Mesenchymal stem cell (in vitro differentiated cells and primary cell): ENCODE data around the gene IFRD1. TPM values are rescaled to one million over a fixed set of nuclear protein-coding genes. Genes with fewer than 3 reads are reported as not detected.

Experiments used
- DNase-seq: peaks from one replicate; pipeline ENCODE4 v3.0.0-alpha.2; 2013
- H2AFZ ChIP-seq: one replicate; pipeline ENCODE4 v1.6.1; 2013; ENCODE audit warnings: low read depth, mild to moderate bottlenecking, control low read depth, inconsistent platforms, low read length, moderate library complexity
- H2AK5ac ChIP-seq: 2 replicates; pipeline ENCODE4 v1.6.1; 2013; ENCODE audit warnings: low read length, moderate library complexity, mild to moderate bottlenecking, inconsistent platforms; ENCODE audit not compliant: severe bottlenecking
- H2BK120ac ChIP-seq: one replicate; pipeline ENCODE4 v1.6.1; 2013; ENCODE audit warnings: low read depth, mild to moderate bottlenecking, inconsistent platforms, low read length, moderate library complexity
- H2BK12ac ChIP-seq, 2 experiments: one replicate each; pipeline ENCODE4 v1.6.1; 2013; ENCODE audit warnings: inconsistent platforms in 2 of 2, low read length in 2 of 2, mild to moderate bottlenecking in 2 of 2, moderate library complexity in 2 of 2, control low read depth in 1 of 2
- H2BK15ac ChIP-seq: one replicate; pipeline ENCODE4 v1.6.1; 2013; ENCODE audit warnings: mild to moderate bottlenecking, low read depth, inconsistent platforms; ENCODE audit not compliant: poor library complexity, severe bottlenecking
- H2BK5ac ChIP-seq: 2 replicates; pipeline ENCODE4 v1.6.1; 2013; ENCODE audit warnings: low read depth, mild to moderate bottlenecking, low read length, control low read depth, inconsistent platforms; ENCODE audit not compliant: poor library complexity, severe bottlenecking
- H3K14ac ChIP-seq, 2 experiments: one replicate each; pipeline ENCODE4 v1.6.1; 2013; ENCODE audit warnings: inconsistent platforms in 2 of 2, low read length in 2 of 2, control low read depth in 1 of 2, mild to moderate bottlenecking in 1 of 2, moderate library complexity in 1 of 2
- H3K18ac ChIP-seq, 2 experiments: one replicate each; pipeline ENCODE4 v1.6.1; 2013; ENCODE audit warnings: inconsistent platforms in 2 of 2, low read length in 2 of 2, control low read depth in 1 of 2, low read depth in 1 of 2, mild to moderate bottlenecking in 1 of 2
- H3K23ac ChIP-seq, 2 experiments: one replicate each; pipeline ENCODE4 v1.6.1; 2013; ENCODE audit warnings: inconsistent platforms in 2 of 2, low read length in 2 of 2, mild to moderate bottlenecking in 2 of 2, moderate library complexity in 2 of 2, control low read depth in 1 of 2
- H3K27ac ChIP-seq: 2 replicates; pipeline ENCODE4 v1.5.1; 2013; ENCODE audit warnings: mild to moderate bottlenecking, moderate library complexity, low read length, control low read depth, inconsistent platforms; ENCODE audit not compliant: poor library complexity, severe bottlenecking
- H3K27me3 ChIP-seq, 2 experiments: 2 replicates each; pipeline versions ENCODE4 v1.6.1 to v1.7.0; 2013; ENCODE audit warnings: low read length in 2 of 2, mild to moderate bottlenecking in 2 of 2, moderate library complexity in 2 of 2, control low read depth in 1 of 2, inconsistent platforms in 1 of 2; ENCODE audit not compliant: control insufficient read depth in 1 of 2, insufficient read depth in 1 of 2
- H3K36me3 ChIP-seq, 2 experiments: 2 replicates each; pipeline versions ENCODE4 v1.6.1 to v1.7.0; 2013; ENCODE audit warnings: low read length in 2 of 2, control low read depth in 1 of 2, inconsistent platforms in 1 of 2, low read depth in 1 of 2, mild to moderate bottlenecking in 1 of 2; ENCODE audit not compliant: insufficient read depth in 2 of 2, control insufficient read depth in 1 of 2
- H3K4ac ChIP-seq, 2 experiments: one replicate each; pipeline ENCODE4 v1.6.1; 2013; ENCODE audit warnings: inconsistent platforms in 2 of 2, low read length in 2 of 2, mild to moderate bottlenecking in 2 of 2, moderate library complexity in 2 of 2, control low read depth in 1 of 2, low read depth in 1 of 2
- H3K4me1 ChIP-seq: 2 replicates; pipeline ENCODE4 v1.6.1; 2013; ENCODE audit warnings: low read depth, low read length, control low read depth; ENCODE audit not compliant: control insufficient read depth, insufficient read depth
- H3K4me2 ChIP-seq: 2 replicates; pipeline ENCODE4 v1.6.1; 2013; ENCODE audit warnings: low read length, mild to moderate bottlenecking, inconsistent platforms; ENCODE audit not compliant: poor library complexity, severe bottlenecking
- H3K4me3 ChIP-seq, 2 experiments: 2 replicates each; pipeline versions ENCODE4 v1.5.1 to v1.7.0; 2013; ENCODE audit warnings: low read length in 2 of 2, mild to moderate bottlenecking in 2 of 2, control low read depth in 1 of 2, low read depth in 1 of 2; ENCODE audit not compliant: insufficient read depth in 1 of 2
- H3K79me1 ChIP-seq: replicated peaks from 2 replicates; pipeline ENCODE4 v1.6.1; 2013; ENCODE audit warnings: mild to moderate bottlenecking, control low read depth, low read length, inconsistent platforms; ENCODE audit not compliant: poor library complexity, severe bottlenecking
- H3K9ac ChIP-seq: 2 replicates; pipeline ENCODE4 v1.7.0; 2013; ENCODE audit warnings: mild to moderate bottlenecking, low read length, moderate library complexity
- H3K9me3 ChIP-seq: 2 replicates; pipeline ENCODE4 v1.7.0; 2013; ENCODE audit warnings: mild to moderate bottlenecking, low read length; ENCODE audit not compliant: control insufficient read depth
- H4K8ac ChIP-seq: one replicate; pipeline ENCODE4 v1.6.1; 2013; ENCODE audit warnings: inconsistent platforms, mild to moderate bottlenecking, low read length, moderate library complexity
- H4K91ac ChIP-seq: one replicate; pipeline ENCODE4 v1.6.1; 2013; ENCODE audit warnings: mild to moderate bottlenecking, low read length, inconsistent platforms
- WGBS: methylation state at CpG from one replicate; pipeline ENCODE4 v1.1.7; 2013; ENCODE audit warnings: mixed read lengths; 5-methylcytosine and 5-hydroxymethylcytosine counted together
- small RNA-seq: library from polyadenylated mRNA; stranded (forward); fragments of <200 nt; extraction: miRNeasy Mini kit (QIAGEN cat#:217004); gene quantifications from one replicate; pipeline ENCODE3, GENCODE V24; 2013; ENCODE audit warnings: low read depth

IFRD1 gene

GRCh38 chr7:112520787-112521186 is 70.5 kb downstream of the IFRD1 start:
- Histone ChIP-seq H3K27ac (no peak overlapping the region), H2AK5ac (no peak overlapping the region), H2BK120ac (no peak overlapping the region), H3K4ac (no peak overlapping the region), H3K9me3 (no peaks in the 10 kb centered on the region), H3K14ac (no peak overlapping the region), H3K27me3 (peaks cover 16 to 26% of the 10 kb centered on the region in 2 experiments), H2BK15ac (no peak overlapping the region), H3K4me3 (no peak overlapping the region), H2BK5ac (no peak overlapping the region), H3K4me1 (no peaks in the 10 kb centered on the region), H3K79me1 (no peaks in the 10 kb centered on the region), H3K18ac (no peak overlapping the region), H2BK12ac (no peak overlapping the region), H4K8ac (no peak overlapping the region), H3K23ac (no peak overlapping the region), H2AFZ (no peak overlapping the region), H3K36me3 (no peaks in the 10 kb centered on the region), H3K4me2 (no peak overlapping the region), H3K9ac (no peak overlapping the region), H4K91ac (no peak overlapping the region)
- 74% methylated on average over 5 of the region's 6 CpGs for WGBS
- no peak for DNase-seq

DNA sequence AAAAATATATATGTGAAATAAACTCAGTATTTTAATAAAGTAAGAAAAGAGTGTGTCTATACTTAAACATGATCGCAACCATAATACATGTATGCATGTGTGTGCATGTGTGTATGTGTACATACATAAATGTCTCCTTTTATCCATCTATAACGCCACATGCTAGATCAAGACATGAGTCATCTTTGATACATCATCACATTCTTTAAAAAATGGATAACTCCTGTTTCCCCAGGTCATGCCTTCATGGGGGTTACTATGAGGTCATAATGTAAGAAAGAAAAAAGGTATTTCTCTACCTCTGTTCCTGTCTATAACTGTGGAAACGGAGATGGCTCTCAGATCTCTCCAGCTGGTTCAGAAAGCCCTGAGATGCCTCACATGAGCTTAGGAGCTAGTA is 71.7 kb downstream of the IFRD1 start:
- no peaks in the 10 kb centered on the region for H3K9me3 ChIP-seq

GRCh38 chr7:112523871-112524270 is 73.6 kb downstream of the IFRD1 start:
- no peak overlapping the region for H3K23ac ChIP-seq
- no peak overlapping the region for H3K4me2 ChIP-seq
- H2AK5ac ChIP-seq = no peak overlapping the region
- H4K8ac ChIP-seq = no peak overlapping the region
- H3K27me3 ChIP-seq = peaks cover 5 to 16% of the 10 kb centered on the region in 2 experiments
- H4K91ac ChIP-seq = no peak overlapping the region
- no peak overlapping the region for H2BK12ac ChIP-seq
- no peak overlapping the region for H3K18ac ChIP-seq
- H3K27ac ChIP-seq = no peak overlapping the region
- no peaks in the 10 kb centered on the region for H3K9me3 ChIP-seq
- no peak overlapping the region for H3K9ac ChIP-seq
- no peak overlapping the region for H2BK5ac ChIP-seq
- 92% methylated on average over 2 of the region's 2 CpGs for WGBS
- no peak overlapping the region for H3K4ac ChIP-seq
- no peak overlapping the region for H3K14ac ChIP-seq
- no peak overlapping the region for H2BK15ac ChIP-seq
- H3K4me1 ChIP-seq = no peaks in the 10 kb centered on the region
- no peak overlapping the region for H2AFZ ChIP-seq
- no peak overlapping the region for H3K4me3 ChIP-seq
- H3K79me1 ChIP-seq = no peaks in the 10 kb centered on the region
- DNase-seq = no peak
- H3K36me3 ChIP-seq = no peaks in the 10 kb centered on the region
- no peak overlapping the region for H2BK120ac ChIP-seq

More for the DNA sequence above, 71.7 kb downstream of the IFRD1 start:
- Histone ChIP-seq H3K27me3 (peaks cover 12 to 23% of the 10 kb centered on the region in 2 experiments), H2BK120ac (no peak overlapping the region), H4K8ac (no peak overlapping the region), H2AK5ac (no peak overlapping the region), H3K27ac (no peak overlapping the region), H3K4ac (no peak overlapping the region), H3K36me3 (no peaks in the 10 kb centered on the region), H3K18ac (no peak overlapping the region), H2BK12ac (no peak overlapping the region), H3K14ac (no peak overlapping the region), H3K4me2 (no peak overlapping the region), H3K9ac (no peak overlapping the region), H2BK15ac (no peak overlapping the region), H2BK5ac (no peak overlapping the region), H3K4me3 (no peak overlapping the region), H3K79me1 (no peaks in the 10 kb centered on the region), H4K91ac (no peak overlapping the region), H2AFZ (no peak overlapping the region), H3K4me1 (no peaks in the 10 kb centered on the region), H3K23ac (no peak overlapping the region)
- no peak for DNase-seq
- 75% methylated on average over 2 of the region's 3 CpGs for WGBS

Small RNA genes lying within 50 kb of the gene (small RNA-seq; reads per million reads assigned to genes)
- not detected for gene AC079741.1
